Medulla oblongata (tissue), 1 donor: ENCODE data around the gene OLIG2.

Source experiments
- DNase-seq: peaks from one replicate; pipeline ENCODE4 v3.0.0-alpha.2; 2015; ENCODE audit errors: extremely low spot score

OLIG2 gene

GRCh38 chr21:33032434-33033047 lies 6.8 kb downstream of the OLIG2 start:
- DNase-seq = no peak

GRCh38 chr21:33033094-33033951 lies 7.6 kb downstream of the OLIG2 start:
- no peak for DNase-seq

- no peak for DNase-seq
Observed at GRCh38 chr21:33033961-33034413, 8.3 kb downstream of the OLIG2 start.

GRCh38 chr21:33035147-33035546 lies 9.4 kb downstream of the OLIG2 start:
- no peak for DNase-seq

- no peak for DNase-seq
Observed at GRCh38 chr21:33036430-33037162, 10.9 kb downstream of the OLIG2 start.

GRCh38 chr21:33037501-33037900 lies 11.8 kb downstream of the OLIG2 start:
- no peak for DNase-seq

GRCh38 chr21:33039536-33039935 lies 13.8 kb downstream of the OLIG2 start:
- DNase-seq = peak; percentile 91

- DNase-seq = no peak
Observed at GRCh38 chr21:33040215-33040614, 14.5 kb downstream of the OLIG2 start.

- DNase-seq = no peak
Observed at GRCh38 chr21:33041981-33042380, 16.2 kb downstream of the OLIG2 start.

- no peak for DNase-seq
Observed at GRCh38 chr21:33042812-33043211, 17.1 kb downstream of the OLIG2 start.

- no peak for DNase-seq
Observed at GRCh38 chr21:33046455-33046854, 20.7 kb downstream of the OLIG2 start.

GRCh38 chr21:33047231-33047630 lies 21.5 kb downstream of the OLIG2 start:
- no peak for DNase-seq

- DNase-seq = no peak
Observed at GRCh38 chr21:33051925-33052324, 26.2 kb downstream of the OLIG2 start.

GRCh38 chr21:33053951-33054350 lies 28.2 kb downstream of the OLIG2 start:
- no peak for DNase-seq

- DNase-seq = no peak
Observed at GRCh38 chr21:33055991-33056390, 30.3 kb downstream of the OLIG2 start.

- DNase-seq = no peak
Observed at GRCh38 chr21:33057385-33057940, 31.7 kb downstream of the OLIG2 start.

- peak; percentile 57 for DNase-seq
Observed at GRCh38 chr21:33058527-33058926, 32.8 kb downstream of the OLIG2 start.

GRCh38 chr21:33058957-33059356 lies 33.2 kb downstream of the OLIG2 start:
- DNase-seq = no peak

GRCh38 chr21:33059380-33059841 lies 33.7 kb downstream of the OLIG2 start:
- peak; percentile 82 for DNase-seq

- no peak for DNase-seq
Observed at GRCh38 chr21:33061233-33061632, 35.5 kb downstream of the OLIG2 start.

- DNase-seq = no peak
Observed at GRCh38 chr21:33063375-33063883, 37.7 kb downstream of the OLIG2 start.
